HG02840 (cell line): Measurements from ENCODE around the gene SNX8.

ENCODE experiments used
- ATAC-seq: cut with Tn5 transposase; IDR thresholded peaks from one replicate; pipeline ENCODE4 v1.9.1; 2021; ENCODE audit warnings: mild to moderate bottlenecking, moderate library complexity, moderate number of reproducible peaks; ENCODE audit not compliant: unreplicated experiment, low FRiP score

The SNX8 gene

DNA sequence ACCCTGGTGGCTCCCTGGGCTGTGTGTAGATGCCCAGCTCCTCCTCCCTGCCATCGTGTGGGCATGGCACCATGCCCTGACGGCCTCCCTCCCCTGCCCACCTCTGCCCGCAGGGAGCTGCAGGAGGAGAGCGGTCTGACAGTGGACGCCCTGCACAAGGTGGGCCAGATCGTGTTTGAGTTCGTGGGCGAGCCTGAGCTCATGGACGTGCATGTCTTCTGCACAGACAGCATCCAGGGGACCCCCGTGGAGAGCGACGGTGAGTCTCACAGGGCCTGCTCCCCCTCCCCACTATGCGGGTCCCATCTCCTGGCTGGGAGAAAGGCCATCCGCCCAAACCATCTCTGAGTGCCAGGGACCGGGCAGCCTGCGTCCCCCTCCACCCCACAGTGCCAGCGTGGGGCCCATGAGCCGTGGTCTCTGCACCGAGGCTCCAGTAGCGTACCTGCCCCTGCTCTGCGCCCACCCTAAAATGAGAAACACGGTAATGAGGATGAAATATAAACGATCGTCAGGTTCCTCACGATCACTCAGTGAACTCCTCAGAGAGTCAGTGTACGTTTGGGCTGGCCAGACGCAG is 64.4 kb downstream of the SNX8 start:
- no peak for ATAC-seq

- ATAC-seq = no peak
Measured at GRCh38 chr7:2248984-2249694, 65.1 kb downstream of the SNX8 start.

DNA sequence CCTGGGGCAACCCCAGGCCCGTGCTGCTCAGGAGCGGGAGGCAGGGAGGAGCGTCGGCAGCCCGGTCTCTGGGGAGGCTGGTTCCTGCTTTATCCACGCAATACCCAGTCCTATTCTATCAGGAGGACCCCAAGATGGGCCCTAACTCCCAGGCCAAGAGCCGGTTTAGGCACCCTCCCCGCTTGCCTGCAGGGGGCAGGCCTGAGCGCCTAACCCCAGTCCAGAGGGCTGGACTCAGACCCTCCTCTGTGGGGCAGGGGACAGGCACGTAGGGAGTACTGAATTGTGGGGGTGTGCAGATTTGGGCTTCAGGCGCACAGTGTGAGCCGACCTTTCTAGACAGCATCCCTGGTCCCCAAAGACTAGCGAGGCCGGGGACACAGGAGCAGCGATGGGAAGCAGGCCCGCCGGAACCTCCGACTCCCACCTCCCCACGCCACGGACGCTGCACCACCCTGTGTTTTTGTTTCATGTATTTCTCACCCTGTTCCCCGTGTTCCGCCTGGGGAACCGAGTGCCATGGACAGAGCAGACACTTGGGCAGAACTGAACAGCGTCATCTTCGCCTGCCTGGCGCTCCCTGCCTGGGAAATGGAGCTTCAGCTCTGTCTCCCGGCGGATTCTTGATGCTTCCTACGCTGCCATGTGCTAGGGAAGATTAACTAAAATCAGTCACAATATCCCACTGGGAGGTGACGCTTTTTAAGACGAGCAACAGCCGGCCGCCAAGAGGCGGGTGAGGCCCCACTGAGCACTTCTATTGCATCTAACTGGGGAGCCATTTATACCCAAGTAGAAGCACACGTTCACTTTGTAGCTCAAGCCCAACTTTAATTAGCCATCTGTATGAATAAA is 66.9 kb downstream of the SNX8 start:
- ATAC-seq = no peak

GRCh38 chr7:2245883-2246675 is 68.2 kb downstream of the SNX8 start:
- ATAC-seq = no peak

GRCh38 chr7:2244404-2244995 is 69.7 kb downstream of the SNX8 start:
- ATAC-seq = no peak

DNA sequence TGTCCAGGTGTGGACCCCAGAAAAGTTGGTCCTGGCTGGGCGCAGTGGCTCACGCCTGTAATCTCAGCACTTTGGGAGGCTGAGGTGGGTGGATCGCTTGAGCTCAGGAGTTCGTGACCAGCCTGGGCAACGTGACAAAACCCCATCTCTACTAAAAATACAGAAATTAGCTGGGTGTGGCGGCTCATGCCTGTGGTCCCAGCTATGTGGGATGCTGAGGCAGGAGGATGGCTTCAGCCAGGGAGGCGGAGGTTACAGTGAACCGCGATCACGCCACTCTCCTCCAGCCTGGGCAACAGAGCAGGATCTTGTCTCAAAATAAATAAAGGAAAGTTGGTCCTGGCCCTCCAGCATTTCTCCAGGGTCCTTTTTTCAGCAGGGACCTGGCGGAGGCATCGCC is 70.8 kb downstream of the SNX8 start:
- ATAC-seq = no peak

- ATAC-seq = no peak
Measured at GRCh38 chr7:2242541-2243429, 71.5 kb downstream of the SNX8 start.

DNA sequence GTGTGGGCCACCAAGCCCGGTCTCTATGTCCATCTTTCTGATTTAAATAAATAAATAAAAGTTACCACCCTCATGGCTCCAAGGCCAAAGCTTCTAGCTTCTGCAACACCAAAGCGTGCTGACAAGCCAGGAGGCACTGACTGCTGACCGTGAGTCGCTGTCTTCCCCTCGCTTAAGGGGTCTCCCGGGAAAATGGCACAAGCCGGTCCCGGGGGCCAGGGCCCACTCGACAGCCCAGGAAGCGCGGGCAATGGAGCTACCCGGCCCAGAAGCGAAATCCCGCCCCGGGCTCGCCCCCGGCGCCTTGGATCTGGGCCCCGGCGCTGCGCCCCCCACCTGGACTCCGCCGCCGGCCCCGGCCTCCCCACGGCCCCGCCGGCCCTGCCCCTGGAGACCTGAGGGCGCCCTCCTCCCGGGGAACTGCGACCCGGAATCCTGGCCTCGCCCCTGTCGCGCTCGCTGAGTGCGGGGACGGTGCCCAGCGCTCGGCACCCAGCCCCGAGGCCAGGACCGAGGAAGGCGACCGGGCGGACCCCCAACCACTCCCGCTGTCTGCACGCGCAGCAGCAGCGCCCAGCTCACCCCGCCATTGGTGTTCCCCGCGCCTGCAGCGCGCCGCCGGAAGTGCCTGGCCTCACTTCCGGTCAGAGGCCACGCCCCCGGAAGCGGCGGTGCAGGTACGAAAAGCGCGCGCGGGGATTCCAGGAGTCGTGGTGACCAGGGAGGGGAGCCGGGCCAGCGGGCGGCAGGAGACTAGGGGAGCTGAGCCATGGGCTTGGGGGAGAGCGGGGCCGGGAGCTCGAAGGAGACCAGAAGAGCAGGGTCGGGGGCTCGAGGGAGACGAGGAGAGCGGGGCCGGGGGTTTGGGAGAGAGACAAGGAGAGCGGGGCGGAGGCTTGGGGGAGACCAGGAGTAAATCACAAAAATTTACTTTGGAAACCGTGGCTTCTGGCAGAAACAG is 72.4 kb downstream of the SNX8 start, which contains the start of the genes MRM2 and NUDT1:
Gene MRM2 (minus strand): TSS at position 626 of the 961 bp plus-strand sequence. CDS start 36 bp downstream, at position 590.
Gene NUDT1 (plus strand): TSS at position 647 of the 961 bp plus-strand sequence. CDS start 2,349 bp downstream, outside the sequence.
- ATAC-seq = peak; percentile 61

- ATAC-seq = no peak
Measured at GRCh38 chr7:2239242-2239641, 75.0 kb downstream of the SNX8 start.

DNA sequence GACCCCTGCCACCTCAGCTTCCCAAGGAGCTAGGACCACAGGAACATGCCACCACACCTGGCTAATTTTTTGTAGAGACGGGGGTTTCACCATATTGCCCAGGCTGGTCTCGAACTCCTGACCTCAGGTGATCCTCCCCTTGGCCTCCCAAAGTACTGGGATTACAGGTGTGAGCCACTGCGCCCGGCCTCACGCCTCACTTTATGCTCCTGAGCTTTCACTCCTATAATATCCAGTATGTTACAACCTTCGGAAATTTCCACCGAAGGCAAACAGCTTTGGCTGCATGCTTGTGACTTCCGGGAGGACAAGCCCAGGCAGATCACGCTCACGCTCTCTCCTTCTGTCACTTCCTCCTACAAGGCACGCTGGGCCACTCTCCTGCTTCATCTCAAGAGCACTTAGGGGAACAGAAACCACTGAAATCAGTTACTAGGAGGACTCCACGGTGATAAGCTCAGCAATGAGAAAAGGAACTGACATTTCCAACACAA is 77.1 kb downstream of the SNX8 start:
- ATAC-seq = peak; percentile 61

GRCh38 chr7:2233926-2234325 is 80.3 kb downstream of the SNX8 start:
- ATAC-seq = no peak

DNA sequence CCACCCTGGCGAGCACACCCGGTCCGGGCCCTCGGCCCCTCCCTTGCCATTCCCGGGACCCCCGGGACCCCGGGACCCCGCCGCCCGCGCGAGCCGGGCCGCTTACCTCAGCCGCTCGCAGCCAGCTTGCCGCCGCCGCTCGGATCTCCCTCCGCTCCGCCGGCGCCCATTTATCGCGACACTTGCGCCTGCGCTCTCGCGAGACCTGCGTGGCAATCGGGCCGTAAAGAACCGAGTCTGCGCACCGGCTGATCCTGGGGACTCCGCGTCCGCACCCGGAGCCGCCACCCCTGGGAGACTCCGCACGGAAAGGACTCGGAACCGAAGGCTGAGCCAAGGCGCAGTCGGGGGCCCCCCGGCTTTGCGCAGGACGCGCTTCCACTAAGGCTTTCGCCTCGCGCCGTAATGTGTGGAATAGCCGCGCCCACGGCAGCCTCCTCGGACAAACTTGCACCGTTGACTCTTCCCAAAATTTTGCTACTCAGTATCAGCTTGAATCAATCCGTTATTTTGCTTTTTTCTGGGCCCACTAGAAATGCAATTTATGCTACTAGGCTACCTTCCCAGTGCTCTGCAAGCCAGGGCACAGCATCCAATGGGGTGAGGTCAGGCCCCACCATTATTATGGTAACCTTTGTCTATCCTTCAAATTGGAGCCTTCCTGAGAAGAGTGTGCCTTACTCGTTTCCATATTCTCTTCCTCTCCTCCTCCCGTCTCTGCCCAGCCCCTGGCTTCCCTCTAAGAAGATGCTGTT is 81.3 kb downstream of the SNX8 start, which contains the start of gene MAD1L1:
Gene MAD1L1 (minus strand): TSS at position 180 of the 755 bp plus-strand sequence. CDS start 2,812 bp downstream, outside the sequence.
- peak; percentile 53 for ATAC-seq

DNA sequence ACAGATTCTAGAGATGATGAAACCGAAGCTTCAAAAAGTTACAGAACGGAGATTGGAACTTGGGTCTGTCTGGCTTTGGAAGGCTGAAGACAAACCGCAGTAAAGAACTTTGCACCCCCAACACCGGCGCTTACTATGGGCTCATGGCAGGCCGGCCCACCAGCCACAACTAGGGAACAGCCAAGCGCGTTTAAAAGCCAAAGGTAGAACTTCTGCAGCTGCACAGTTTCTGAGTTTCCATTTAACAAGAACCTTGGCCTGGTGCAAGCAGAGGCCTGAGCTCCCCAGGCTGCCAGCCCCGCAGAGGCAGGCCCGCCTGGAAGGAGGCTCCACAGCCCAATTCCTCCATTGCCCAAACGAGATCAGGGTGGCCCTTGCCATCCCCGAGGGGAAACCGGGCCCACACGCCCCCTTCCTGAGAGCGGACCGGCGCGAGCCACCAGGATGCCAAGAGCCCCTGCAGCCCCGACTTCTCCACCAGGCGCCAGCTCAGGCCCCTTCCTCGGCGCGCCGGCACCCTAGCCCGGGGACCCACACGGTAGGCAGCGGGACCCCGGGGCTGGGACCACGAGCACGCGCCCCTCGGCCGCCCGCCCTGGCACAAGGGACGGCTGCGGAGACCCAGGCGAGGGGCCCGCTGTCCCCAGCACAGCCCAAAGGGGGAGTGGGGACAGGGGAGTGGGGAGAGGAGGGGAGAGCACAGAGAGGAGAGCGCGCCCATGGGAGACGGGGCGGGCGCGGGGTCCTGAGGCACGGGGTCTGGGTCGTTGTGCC is 82.1 kb downstream of the SNX8 start:
- ATAC-seq = peak; percentile 31

DNA sequence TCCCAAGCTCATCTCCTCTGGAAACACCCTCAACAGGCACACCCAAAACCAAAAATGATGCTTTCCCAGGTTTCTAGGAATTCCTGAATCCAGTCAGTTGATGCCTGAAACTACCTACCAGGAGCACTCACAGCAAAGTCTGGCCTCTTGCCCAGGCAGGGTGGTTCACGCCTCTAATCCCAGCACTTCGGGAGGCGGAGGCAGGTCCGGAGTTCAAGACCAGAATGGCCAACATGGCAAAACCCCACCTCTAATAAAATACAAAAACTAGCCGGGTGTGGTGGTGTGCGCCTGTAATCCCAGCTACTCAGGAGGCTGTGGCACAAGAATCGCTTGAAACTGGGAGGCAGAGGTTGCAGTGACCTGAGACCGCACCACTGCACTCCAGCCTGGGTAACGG is 83.4 kb downstream of the SNX8 start:
- ATAC-seq = no peak

GRCh38 chr7:2230226-2230625 is 84.0 kb downstream of the SNX8 start:
- ATAC-seq = no peak

GRCh38 chr7:2229467-2229866 is 84.8 kb downstream of the SNX8 start:
- no peak for ATAC-seq
